GM18499 (cell line): Measurements from ENCODE around the gene PLPPR1.
"Not testable (repeated sequence)": the region's sequence is repeated elsewhere in the genome, so short reads cannot be mapped to it uniquely, and the experiment has no call there.

ENCODE experiments used
- ATAC-seq: cut with Tn5 transposase; IDR thresholded peaks from one replicate; pipeline ENCODE4 v1.9.1; 2021; ENCODE audit warnings: moderate number of reproducible peaks; ENCODE audit not compliant: insufficient read depth, unreplicated experiment

The PLPPR1 gene

GRCh38 chr9:101039581-101039980 is 11.1 kb downstream of the PLPPR1 start:
- ATAC-seq, result not testable (repeated sequence)

GRCh38 chr9:101047848-101048397 is 19.4 kb downstream of the PLPPR1 start:
- ATAC-seq, result no peak

- no peak for ATAC-seq
Observed at GRCh38 chr9:101050650-101051049, 22.1 kb downstream of the PLPPR1 start.

- ATAC-seq, result no peak
Observed at GRCh38 chr9:101054657-101055056, 26.1 kb downstream of the PLPPR1 start.

- ATAC-seq, result no peak
Observed at GRCh38 chr9:101055516-101055915, 27.0 kb downstream of the PLPPR1 start.

- ATAC-seq, result no peak
Observed at GRCh38 chr9:101062686-101063085, 34.2 kb downstream of the PLPPR1 start.

- ATAC-seq, result no peak
Observed at GRCh38 chr9:101063192-101063591, 34.7 kb downstream of the PLPPR1 start.

- no peak for ATAC-seq
Observed at GRCh38 chr9:101064206-101064605, 35.7 kb downstream of the PLPPR1 start.

- ATAC-seq, result no peak
Observed at GRCh38 chr9:101065930-101066329, 37.4 kb downstream of the PLPPR1 start.

GRCh38 chr9:101068696-101069095 is 40.2 kb downstream of the PLPPR1 start:
- ATAC-seq, result no peak

- no peak for ATAC-seq
Observed at GRCh38 chr9:101072259-101072658, 43.7 kb downstream of the PLPPR1 start.

- ATAC-seq, result no peak
Observed at GRCh38 chr9:101073122-101073521, 44.6 kb downstream of the PLPPR1 start.

GRCh38 chr9:101081641-101082040 is 53.1 kb downstream of the PLPPR1 start:
- no peak for ATAC-seq

GRCh38 chr9:101083448-101084202 is 55.1 kb downstream of the PLPPR1 start:
- ATAC-seq, result no peak

GRCh38 chr9:101087426-101087825 is 58.9 kb downstream of the PLPPR1 start:
- ATAC-seq, result no peak

- no peak for ATAC-seq
Observed at GRCh38 chr9:101092922-101093321, 64.4 kb downstream of the PLPPR1 start.

GRCh38 chr9:101093620-101094019 is 65.1 kb downstream of the PLPPR1 start:
- ATAC-seq, result no peak

- ATAC-seq, result no peak
Observed at GRCh38 chr9:101094686-101095085, 66.2 kb downstream of the PLPPR1 start.

- ATAC-seq, result no peak
Observed at GRCh38 chr9:101097210-101097609, 68.7 kb downstream of the PLPPR1 start.

GRCh38 chr9:101098392-101098791 is 69.9 kb downstream of the PLPPR1 start:
- ATAC-seq, result no peak

- no peak for ATAC-seq
Observed at GRCh38 chr9:101114317-101114716, 85.8 kb downstream of the PLPPR1 start.

GRCh38 chr9:101115102-101115501 is 86.6 kb downstream of the PLPPR1 start:
- no peak for ATAC-seq
